ENCODE results near the gene HSPB8. TPM values are rescaled to one million over a fixed set of nuclear protein-coding genes. Genes with fewer than 3 reads are reported as not detected.

HSPB8 gene
- total RNA-seq, 1 donor from 2014 or later: not detected

DNA sequence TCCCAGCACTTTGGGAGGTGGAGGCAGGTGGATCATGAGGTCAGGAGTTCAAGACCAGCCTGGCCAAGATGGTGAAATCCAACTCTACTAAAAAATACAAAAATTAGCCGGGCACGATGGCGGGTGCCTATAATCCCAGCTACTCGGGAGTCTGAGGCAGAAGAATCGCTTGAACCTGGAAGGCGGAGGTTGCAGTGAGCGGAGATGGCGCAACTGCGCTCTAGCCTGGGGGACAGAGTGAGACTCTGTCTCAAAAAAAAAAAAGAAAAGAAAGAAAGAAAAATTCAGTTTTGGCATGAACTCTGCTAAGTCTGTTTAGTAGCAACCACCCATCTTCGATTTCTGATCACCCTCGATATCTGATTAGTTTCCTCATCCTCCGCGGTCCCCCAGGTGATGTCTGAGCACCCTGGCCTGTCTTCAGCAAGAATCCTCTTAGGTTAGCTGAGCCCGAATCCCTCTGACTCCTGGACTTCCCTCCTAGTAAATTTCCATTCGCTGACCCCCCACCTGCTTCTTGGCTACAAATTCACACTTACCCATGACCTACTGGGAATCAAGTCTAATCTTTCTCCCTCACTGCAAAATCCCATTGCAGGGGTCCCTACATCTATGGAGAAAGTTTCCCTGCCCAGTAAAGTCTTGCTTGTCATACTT is 879 bp upstream of the HSPB8 start:
- POLR2A ChIA-PET: no interaction called here
- TF ChIP-seq CTCF (IDR thresholded peaks at IDR 0.05): no peak
- DNase-seq: no peak
- Mint-ChIP-seq H3K4me3 (no peak overlapping the region), H3K4me1 (no peaks in the 10 kb centered on the region), H3K36me3 (ENCODE audit: low read depth) (no peaks in the 10 kb centered on the region), H3K9me3 (no peaks in the 10 kb centered on the region), H3K27me3 (peaks cover 11% of the 10 kb centered on the region), H3K27ac (no peak overlapping the region)
- ATAC-seq (ENCODE audit: low read depth): no peak
- CTCF ChIA-PET: no interaction called here
- intact Hi-C loops (cut with micrococcal nuclease): no loop called here

GRCh38 chr12:119179335-119180021 is 747 bp downstream of the HSPB8 start:
- intact Hi-C loops (cut with micrococcal nuclease): no loop called here
- ATAC-seq (ENCODE audit: low read depth): no peak
- no peak for DNase-seq
- TF ChIP-seq CTCF (IDR thresholded peaks at IDR 0.05): no peak
- no peaks in the 10 kb centered on the region for H3K36me3 Mint-ChIP-seq (ENCODE audit: low read depth)
- CTCF ChIA-PET: no interaction called here
- H3K4me3 Mint-ChIP-seq: no peak overlapping the region
- H3K9me3 Mint-ChIP-seq: no peaks in the 10 kb centered on the region
- H3K4me1 Mint-ChIP-seq: no peaks in the 10 kb centered on the region
- POLR2A ChIA-PET: no interaction called here
- H3K27ac Mint-ChIP-seq: no peak overlapping the region
- peaks cover 11% of the 10 kb centered on the region for H3K27me3 Mint-ChIP-seq

- ATAC-seq (ENCODE audit: low read depth): no peak
- no peak for DNase-seq
- CTCF ChIA-PET: no interaction called here
- Mint-ChIP-seq H3K9me3 (no peaks in the 10 kb centered on the region), H3K27ac (no peak overlapping the region), H3K4me3 (no peak overlapping the region), H3K36me3 (ENCODE audit: low read depth) (no peaks in the 10 kb centered on the region), H3K27me3 (peaks cover 11% of the 10 kb centered on the region), H3K4me1 (no peaks in the 10 kb centered on the region)
- intact Hi-C loops (cut with micrococcal nuclease): no loop called here
- no peak for TF ChIP-seq CTCF (IDR thresholded peaks at IDR 0.05)
- POLR2A ChIA-PET: no interaction called here
Observed at GRCh38 chr12:119180380-119181040, 1.8 kb downstream of the HSPB8 start.

- Mint-ChIP-seq H3K36me3 (ENCODE audit: low read depth) (no peaks in the 10 kb centered on the region), H3K4me3 (no peak overlapping the region), H3K27ac (no peak overlapping the region), H3K4me1 (no peaks in the 10 kb centered on the region), H3K27me3 (peaks cover 10% of the 10 kb centered on the region), H3K9me3 (no peaks in the 10 kb centered on the region)
- ChIA-PET POLR2A (no interaction called here), CTCF (no interaction called here)
- no peak for DNase-seq
- no peak for TF ChIP-seq CTCF (IDR thresholded peaks at IDR 0.05)
- ATAC-seq (ENCODE audit: low read depth): no peak
- intact Hi-C loops (cut with micrococcal nuclease): no loop called here
Observed at GRCh38 chr12:119181202-119181601, 2.5 kb downstream of the HSPB8 start.

DNA sequence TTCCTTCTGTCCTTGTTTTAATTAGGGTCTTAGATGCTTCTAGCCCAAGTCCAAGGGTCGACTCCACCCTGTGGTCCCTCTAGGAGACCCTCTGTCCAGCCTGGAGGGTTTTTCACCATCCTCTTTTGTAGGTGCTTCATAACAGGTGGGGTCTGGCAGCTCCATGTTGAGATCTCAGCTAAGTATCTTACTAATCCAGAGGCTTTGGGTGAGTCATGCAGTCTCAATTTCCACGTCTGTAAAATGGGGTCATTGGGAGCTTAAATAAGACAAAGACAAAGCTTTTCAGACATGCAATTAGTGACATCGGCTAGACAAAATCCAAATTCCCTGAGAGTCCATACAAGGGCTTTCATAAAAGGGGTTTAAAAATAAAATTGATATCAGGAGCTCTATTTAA is 3.2 kb downstream of the HSPB8 start:
- no peaks in the 10 kb centered on the region for H3K4me1 Mint-ChIP-seq
- DNase-seq (no peak), ATAC-seq (ENCODE audit: low read depth) (no peak)
- CTCF ChIA-PET: no interaction called here
- H3K9me3 Mint-ChIP-seq: no peaks in the 10 kb centered on the region
- POLR2A ChIA-PET: no interaction called here
- H3K36me3 Mint-ChIP-seq (ENCODE audit: low read depth): no peaks in the 10 kb centered on the region
- H3K27me3 Mint-ChIP-seq: peaks cover 5% of the 10 kb centered on the region
- TF ChIP-seq CTCF (IDR thresholded peaks at IDR 0.05): no peak
- intact Hi-C loops (cut with micrococcal nuclease): no loop called here
- H3K27ac Mint-ChIP-seq: no peak overlapping the region
- H3K4me3 Mint-ChIP-seq: no peak overlapping the region

Data from activated B cell treated with CpG ODN at 0.5 μM for 24 hours (primary cell).